Colonic mucosa (tissue), 4 donors: ENCODE measurements around the gene RBM4. TPM values are rescaled to one million over a fixed set of nuclear protein-coding genes. Genes with fewer than 3 reads are reported as not detected.

Source experiments
- DNase-seq: peaks from one replicate; pipeline ENCODE4 v3.0.0-alpha.2; 2020
- H3K27ac ChIP-seq: fragments of 200-600 bp; one replicate; pipeline ENCODE4 v1.8.0; 2021
- H3K27me3 ChIP-seq: fragments of 200-600 bp; one replicate; pipeline ENCODE4 v1.8.0; 2021
- H3K36me3 ChIP-seq: fragments of 200-600 bp; one replicate; pipeline ENCODE4 v1.8.0; 2021
- H3K4me1 ChIP-seq: fragments of 200-600 bp; one replicate; pipeline ENCODE4 v1.8.0; 2021; ENCODE audit warnings: mild to moderate bottlenecking
- H3K4me3 ChIP-seq: fragments of 200-600 bp; one replicate; pipeline ENCODE4 v1.8.0; 2021
- H3K9ac ChIP-seq, 2 donors: one replicate each; pipeline ENCODE4 v1.7.0; 2013; ENCODE audit warnings: control low read depth in 2 of 2, low read depth in 2 of 2, low read length in 2 of 2
- H3K9me3 ChIP-seq: fragments of 200-600 bp; one replicate; pipeline ENCODE4 v1.8.0; 2021
- CTCF ChIP-seq: fragments of 200-600 bp; IDR thresholded peaks from one replicate; pipeline ENCODE4 v1.8.0; 2022; ENCODE audit warnings: antibody characterized with exemption, mild to moderate bottlenecking
- intact Hi-C: fragments of 100-400 bp; cut with DNase I; formaldehyde crosslinking; loops from one replicate; pipeline ENCODE4 v1.14.1; 2022
- total RNA-seq, 2 donors: library from RNA; stranded (reverse); fragmentation: NEBNext Ultra II Directional in 1 of 2; extraction: Animal tissue kit (Norgen Biotek cat#: 25700) in 1 of 2; gene quantifications; one replicate each; pipeline ENCODE4 v1.2.1, GENCODE V29; 2021
- donor health status: healthy.
- donor health status: DM: no; HTN: no; CAD: no.
- donor health status: DM: no; HTN: no; CAD: no.

RBM4 gene
- total RNA-seq, 2 donors from 2014 or later, result 95.4 to 99.0 TPM

DNA sequence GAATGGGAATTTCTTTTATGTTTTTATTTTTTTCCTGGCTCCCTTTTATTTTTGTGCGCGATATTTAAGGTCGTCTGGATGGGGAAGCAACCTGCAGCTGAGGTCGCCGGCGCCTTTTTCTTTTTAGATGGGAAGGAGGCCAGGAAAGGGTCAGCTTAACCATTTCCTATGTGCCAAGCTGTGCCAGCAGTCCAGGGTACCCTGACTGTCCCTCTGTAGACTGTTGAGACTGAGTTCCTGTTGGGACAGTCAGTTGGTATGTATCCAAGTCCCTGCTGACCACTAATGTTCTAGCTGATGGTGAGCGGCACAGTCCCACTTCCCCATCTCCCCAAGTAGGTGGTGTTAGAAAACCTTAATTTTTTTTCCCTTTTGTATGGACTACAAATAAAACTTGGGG lies 11.6 kb upstream of the RBM4 start:
- no peak for DNase-seq
- intact Hi-C loops, result no loop called here
- H3K36me3 ChIP-seq, result peaks cover 36% of the 10 kb centered on the region
- H3K4me1 ChIP-seq, result no peaks in the 10 kb centered on the region
- no peak overlapping the region for H3K4me3 ChIP-seq
- TF ChIP-seq CTCF, result no peak
- no peaks in the 10 kb centered on the region for H3K27me3 ChIP-seq
- H3K9me3 ChIP-seq, result no peaks in the 10 kb centered on the region
- H3K9ac ChIP-seq, result no peak overlapping the region
- H3K27ac ChIP-seq, result no peak overlapping the region

DNA sequence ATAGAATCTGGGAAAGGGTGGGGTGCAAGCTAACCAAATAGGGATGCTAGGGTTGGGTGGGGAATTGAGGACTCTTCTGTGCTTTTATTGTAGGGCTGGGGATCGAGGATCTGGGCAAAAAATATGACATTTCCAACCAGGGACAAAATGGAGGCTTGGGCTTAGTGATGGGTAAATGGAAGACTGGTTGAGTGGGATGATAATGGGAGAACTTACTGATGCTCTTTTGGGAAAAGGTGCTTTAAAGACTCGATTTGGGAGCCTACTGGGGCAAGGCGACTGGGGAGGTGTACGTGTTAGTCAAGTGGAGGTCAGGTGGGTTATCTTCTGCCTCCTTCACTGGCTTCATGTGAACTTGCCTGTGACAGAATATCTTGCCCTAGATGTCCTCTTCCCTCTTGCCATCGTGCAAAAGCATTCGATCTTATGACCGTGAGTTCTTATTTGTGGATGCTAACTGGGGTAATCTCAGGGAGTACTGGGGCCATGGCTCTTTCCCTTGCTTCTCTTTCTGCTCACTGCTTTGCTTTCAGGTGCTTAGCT lies 10.4 kb upstream of the RBM4 start:
- intact Hi-C loops, result no loop called here
- no peak overlapping the region for H3K4me3 ChIP-seq
- H3K9ac ChIP-seq, result no peak overlapping the region
- DNase-seq, result no peak
- H3K9me3 ChIP-seq, result no peaks in the 10 kb centered on the region
- H3K27ac ChIP-seq, result no peak overlapping the region
- H3K4me1 ChIP-seq, result no peaks in the 10 kb centered on the region
- peaks cover 36% of the 10 kb centered on the region for H3K36me3 ChIP-seq
- no peak for TF ChIP-seq CTCF
- H3K27me3 ChIP-seq, result no peaks in the 10 kb centered on the region

DNA sequence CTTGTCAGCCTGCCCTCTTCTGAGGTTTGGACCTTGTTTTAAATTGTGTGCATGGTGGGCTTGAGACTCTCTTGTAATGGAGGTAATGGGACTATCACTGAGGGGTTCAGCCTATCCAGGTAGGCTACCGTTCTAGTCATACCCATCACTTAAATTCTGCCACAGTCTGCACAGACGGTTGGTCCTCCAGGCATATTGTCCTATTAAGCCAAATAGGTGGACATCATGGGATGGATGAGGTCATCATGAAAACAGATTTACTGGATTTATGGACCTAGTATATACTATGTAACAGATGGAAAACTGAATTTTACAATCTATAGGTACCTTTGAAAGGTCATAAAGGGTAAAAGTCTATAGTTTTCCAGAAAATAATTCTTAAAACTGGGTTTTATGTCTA lies 9.1 kb upstream of the RBM4 start:
- no peak overlapping the region for H3K27ac ChIP-seq
- no peak for TF ChIP-seq CTCF
- no peaks in the 10 kb centered on the region for H3K9me3 ChIP-seq
- DNase-seq, result no peak
- no peak overlapping the region for H3K9ac ChIP-seq
- H3K27me3 ChIP-seq, result no peaks in the 10 kb centered on the region
- H3K4me3 ChIP-seq, result no peak overlapping the region
- intact Hi-C loops, result no loop called here
- H3K36me3 ChIP-seq, result peaks cover 34% of the 10 kb centered on the region
- no peaks in the 10 kb centered on the region for H3K4me1 ChIP-seq

- H3K4me3 ChIP-seq, result no peak overlapping the region
- H3K27me3 ChIP-seq, result no peaks in the 10 kb centered on the region
- intact Hi-C loops, result no loop called here
- no peaks in the 10 kb centered on the region for H3K9me3 ChIP-seq
- no peak overlapping the region for H3K9ac ChIP-seq
- H3K27ac ChIP-seq, result no peak overlapping the region
- no peak for TF ChIP-seq CTCF
- H3K36me3 ChIP-seq, result peaks cover 11% of the 10 kb centered on the region
- DNase-seq, result no peak
- no peaks in the 10 kb centered on the region for H3K4me1 ChIP-seq
These were observed 6.6 kb upstream of the RBM4 start for GRCh38 chr11:66631883-66632282.

DNA sequence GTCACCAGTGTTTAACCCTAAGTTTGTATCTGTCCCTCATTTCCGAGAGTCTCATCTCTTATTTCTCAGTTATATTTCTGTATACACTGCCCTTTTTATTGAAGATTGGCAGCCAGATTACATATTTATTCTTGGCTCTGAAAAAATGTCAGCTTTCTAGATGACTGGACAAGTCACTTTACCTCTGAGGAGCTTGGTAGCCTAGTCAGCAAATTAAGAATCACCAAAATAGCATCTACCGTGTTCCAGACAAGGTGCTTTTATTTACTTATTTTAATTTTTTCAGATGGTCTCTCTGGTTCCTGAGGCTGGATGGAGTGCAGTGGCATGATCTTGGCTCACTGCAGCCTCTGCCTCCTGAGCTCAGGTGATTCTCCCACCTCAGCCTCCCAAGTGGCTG lies 5.6 kb upstream of the RBM4 start:
- Histone ChIP-seq H3K4me3 (no peak overlapping the region), H3K27ac (no peak overlapping the region), H3K27me3 (no peaks in the 10 kb centered on the region), H3K9me3 (no peaks in the 10 kb centered on the region), H3K4me1 (no peaks in the 10 kb centered on the region), H3K9ac (no peak overlapping the region), H3K36me3 (peaks cover under 1% of the 10 kb centered on the region)
- no peak for DNase-seq
- TF ChIP-seq CTCF, result no peak
- intact Hi-C loops, result no loop called here
